ENCODE results near the gene RAD51B.

The RAD51B gene

DNA sequence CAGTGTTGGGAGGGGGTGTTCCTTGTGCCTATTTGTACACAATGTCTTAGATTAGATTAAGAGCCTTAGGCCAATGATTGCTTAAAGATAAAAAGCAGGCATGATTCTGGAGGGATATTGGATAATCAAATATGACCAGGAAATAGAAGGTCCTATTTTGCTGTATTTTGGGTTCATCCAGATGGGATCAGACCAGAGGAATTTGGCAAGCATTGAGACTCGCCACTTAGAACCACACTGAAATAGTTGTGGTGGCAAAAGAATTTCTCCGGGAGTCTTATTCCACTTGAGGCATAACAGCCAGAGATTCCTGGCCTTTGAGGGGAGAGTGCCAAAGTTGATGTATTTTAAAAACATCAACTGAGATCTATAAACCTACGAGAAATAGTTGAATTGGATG lies 327.2 kb downstream of the RAD51B start:
- no peak overlapping the region for H3K4me3 ChIP-seq (ENCODE audit: low read depth, low read length)
- DNase-seq (ENCODE audit: low read depth) = no peak
- TF ChIP-seq, protein P1, sequence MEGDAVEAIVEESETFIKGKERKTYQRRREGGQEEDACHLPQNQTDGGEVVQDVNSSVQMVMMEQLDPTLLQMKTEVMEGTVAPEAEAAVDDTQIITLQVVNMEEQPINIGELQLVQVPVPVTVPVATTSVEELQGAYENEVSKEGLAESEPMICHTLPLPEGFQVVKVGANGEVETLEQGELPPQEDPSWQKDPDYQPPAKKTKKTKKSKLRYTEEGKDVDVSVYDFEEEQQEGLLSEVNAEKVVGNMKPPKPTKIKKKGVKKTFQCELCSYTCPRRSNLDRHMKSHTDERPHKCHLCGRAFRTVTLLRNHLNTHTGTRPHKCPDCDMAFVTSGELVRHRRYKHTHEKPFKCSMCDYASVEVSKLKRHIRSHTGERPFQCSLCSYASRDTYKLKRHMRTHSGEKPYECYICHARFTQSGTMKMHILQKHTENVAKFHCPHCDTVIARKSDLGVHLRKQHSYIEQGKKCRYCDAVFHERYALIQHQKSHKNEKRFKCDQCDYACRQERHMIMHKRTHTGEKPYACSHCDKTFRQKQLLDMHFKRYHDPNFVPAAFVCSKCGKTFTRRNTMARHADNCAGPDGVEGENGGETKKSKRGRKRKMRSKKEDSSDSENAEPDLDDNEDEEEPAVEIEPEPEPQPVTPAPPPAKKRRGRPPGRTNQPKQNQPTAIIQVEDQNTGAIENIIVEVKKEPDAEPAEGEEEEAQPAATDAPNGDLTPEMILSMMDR (IDR thresholded peaks at IDR 0.05; ENCODE audit: insufficient read depth, low read depth, low read length, missing control alignments) = no peak

- DNase-seq (ENCODE audit: low read depth) = no peak
- no peak overlapping the region for H3K4me3 ChIP-seq (ENCODE audit: low read depth, low read length)
- TF ChIP-seq, protein P1 (IDR thresholded peaks at IDR 0.05; ENCODE audit: insufficient read depth, low read depth, low read length, missing control alignments) = no peak
These were observed 327.7 kb downstream of the RAD51B start for GRCh38 chr14:68147303-68147702.

DNA sequence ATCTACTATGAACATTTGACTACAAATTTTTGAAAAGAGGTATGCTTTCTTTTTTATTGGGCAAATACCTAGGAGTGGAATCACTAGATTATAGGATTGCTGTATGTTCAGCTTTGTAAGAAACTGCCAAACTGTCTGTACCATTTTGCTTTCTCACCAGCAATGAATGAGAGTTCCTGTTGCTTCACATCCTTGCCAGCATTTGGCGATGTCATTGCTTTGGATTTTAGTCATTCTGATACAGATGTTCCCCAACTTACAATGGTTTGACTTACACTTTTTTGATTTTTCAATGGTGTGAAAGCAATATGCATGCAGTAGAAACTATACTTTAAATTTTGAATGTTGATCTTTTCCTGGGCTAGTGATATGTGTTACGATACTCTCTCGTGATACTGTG lies 328.7 kb downstream of the RAD51B start:
- TF ChIP-seq, protein P1 (IDR thresholded peaks at IDR 0.05; ENCODE audit: insufficient read depth, low read depth, low read length, missing control alignments) = no peak
- H3K4me3 ChIP-seq (ENCODE audit: low read depth, low read length) = no peak overlapping the region
- no peak for DNase-seq (ENCODE audit: low read depth)

- DNase-seq (ENCODE audit: low read depth) = no peak
- TF ChIP-seq, protein P1 (IDR thresholded peaks at IDR 0.05; ENCODE audit: insufficient read depth, low read depth, low read length, missing control alignments) = no peak
- no peak overlapping the region for H3K4me3 ChIP-seq (ENCODE audit: low read depth, low read length)
These were observed 329.2 kb downstream of the RAD51B start for GRCh38 chr14:68148763-68149162.

GRCh38 chr14:68153275-68153674 lies 333.7 kb downstream of the RAD51B start:
- no peak overlapping the region for H3K4me3 ChIP-seq (ENCODE audit: low read depth, low read length)
- TF ChIP-seq, protein P1 (IDR thresholded peaks at IDR 0.05; ENCODE audit: insufficient read depth, low read depth, low read length, missing control alignments) = no peak
- no peak for DNase-seq (ENCODE audit: low read depth)

GRCh38 chr14:68154275-68154674 lies 334.7 kb downstream of the RAD51B start:
- TF ChIP-seq, protein P1 (IDR thresholded peaks at IDR 0.05; ENCODE audit: insufficient read depth, low read depth, low read length, missing control alignments) = no peak
- H3K4me3 ChIP-seq (ENCODE audit: low read depth, low read length) = no peak overlapping the region

DNA sequence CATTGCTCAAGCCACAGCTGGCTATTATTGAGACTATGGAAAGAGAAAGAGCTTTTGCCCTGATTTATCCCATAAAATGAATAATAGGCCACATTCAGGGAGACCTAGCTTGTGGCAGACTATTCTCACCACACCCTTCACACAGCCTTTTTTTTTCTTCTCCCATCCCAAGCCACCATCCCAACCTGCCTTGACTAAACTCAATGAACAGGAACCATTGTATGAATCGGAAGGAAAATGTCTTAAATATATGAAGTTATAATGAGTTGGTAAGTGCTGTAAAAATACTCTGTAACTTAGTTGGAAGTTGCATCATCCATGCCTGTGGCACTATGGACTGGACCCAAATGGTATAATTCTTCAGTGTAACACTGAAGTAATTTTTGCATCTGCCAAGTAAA lies 338.4 kb downstream of the RAD51B start:
- TF ChIP-seq, protein P1 (IDR thresholded peaks at IDR 0.05; ENCODE audit: insufficient read depth, low read depth, low read length, missing control alignments) = no peak
- no peak overlapping the region for H3K4me3 ChIP-seq (ENCODE audit: low read depth, low read length)
- no peak for DNase-seq (ENCODE audit: low read depth)

More at GRCh38 chr14:68154275-68154674, 334.7 kb downstream of the RAD51B start:
- DNase-seq (ENCODE audit: low read depth) = no peak

Measured in GM12865 (cell line).